ENCODE data around the gene ARL15.

Gene ARL15

GRCh38 chr5:53971131-53971530, 339.2 kb downstream of the ARL15 start:
- DNase-seq = no peak

- no peak for DNase-seq
These were observed 339.9 kb downstream of the ARL15 start for GRCh38 chr5:53970475-53970874.

GRCh38 chr5:53969176-53969730, 341.1 kb downstream of the ARL15 start:
- no peak for DNase-seq

- DNase-seq = no peak
These were observed 344.9 kb downstream of the ARL15 start for GRCh38 chr5:53965459-53965858.

GRCh38 chr5:53963958-53964357, 346.4 kb downstream of the ARL15 start:
- DNase-seq = no peak

GRCh38 chr5:53962306-53962705, 348.1 kb downstream of the ARL15 start:
- DNase-seq = no peak

- DNase-seq = no peak
These were observed 353.7 kb downstream of the ARL15 start for GRCh38 chr5:53956632-53957031.

GRCh38 chr5:53956196-53956595, 354.2 kb downstream of the ARL15 start:
- no peak for DNase-seq

- DNase-seq = no peak
These were observed 359.8 kb downstream of the ARL15 start for GRCh38 chr5:53950621-53951020.

- no peak for DNase-seq
These were observed 361.8 kb downstream of the ARL15 start for GRCh38 chr5:53948598-53948997.

- DNase-seq = no peak
These were observed 363.8 kb downstream of the ARL15 start for GRCh38 chr5:53946405-53947100.

- no peak for DNase-seq
These were observed 365.4 kb downstream of the ARL15 start for GRCh38 chr5:53944981-53945380.

- DNase-seq = no peak
These were observed 366.4 kb downstream of the ARL15 start for GRCh38 chr5:53943938-53944337.

- DNase-seq = no peak
These were observed 367.6 kb downstream of the ARL15 start for GRCh38 chr5:53942724-53943123.

- DNase-seq = no peak
These were observed 369.5 kb downstream of the ARL15 start for GRCh38 chr5:53940921-53941320.

- DNase-seq = no peak
These were observed 372.9 kb downstream of the ARL15 start for GRCh38 chr5:53937467-53937866.

- no peak for DNase-seq
These were observed 373.7 kb downstream of the ARL15 start for GRCh38 chr5:53936481-53937352.

GRCh38 chr5:53934151-53934820, 376.1 kb downstream of the ARL15 start:
- no peak for DNase-seq

- no peak for DNase-seq
These were observed 378.0 kb downstream of the ARL15 start for GRCh38 chr5:53932351-53932750.

GRCh38 chr5:53930457-53930856, 379.9 kb downstream of the ARL15 start:
- DNase-seq = no peak

GRCh38 chr5:53929570-53929969, 380.8 kb downstream of the ARL15 start:
- DNase-seq = no peak

GRCh38 chr5:53929152-53929551, 381.2 kb downstream of the ARL15 start:
- DNase-seq = no peak

GRCh38 chr5:53928641-53929040, 381.7 kb downstream of the ARL15 start:
- DNase-seq = no peak

All from CD4-positive, alpha-beta T cell treated with Interferon alpha-2 for 1 hour (primary cell).